HepG2 (cell line): ENCODE data around the gene RPS19. TPM values are rescaled to one million over a fixed set of nuclear protein-coding genes. Genes with fewer than 3 reads are reported as not detected.

Source experiments
- CCDC6 ChIP-seq: sonication (generic); formaldehyde crosslinking; IDR thresholded peaks from 2 replicates; pipeline ENCODE4 v1.8.1; 2022; ENCODE audit warnings: mild to moderate bottlenecking, missing genetic modification reagents, moderate library complexity
- DDIT3 ChIP-seq: sonication (generic); formaldehyde crosslinking; IDR thresholded peaks from 2 replicates; pipeline ENCODE4 v1.4.0; 2020; ENCODE audit warnings: mild to moderate bottlenecking, missing genetic modification reagents
- ETS1 ChIP-seq: sonication (generic); formaldehyde crosslinking; IDR thresholded peaks from 2 replicates; pipeline ENCODE4 v1.4.0; 2020; ENCODE audit warnings: missing genetic modification reagents
- HNRNPH1 ChIP-seq: fragments of 200-400 bp; formaldehyde crosslinking; optimal IDR thresholded peaks from 2 replicates; pipeline ENCODE3; 2017; ENCODE audit warnings: mild to moderate bottlenecking, low read depth, low read length
- KLF12 ChIP-seq: sonication (generic); formaldehyde crosslinking; IDR thresholded peaks from 2 replicates; pipeline ENCODE4 v1.4.0; 2020; ENCODE audit warnings: missing genetic modification reagents, borderline replicate concordance
- MAFK ChIP-seq, 2 experiments: IDR thresholded peaks in 1 of 2; conservative IDR thresholded peaks in 1 of 2; 2 replicates each; pipeline ENCODE4 v1.6.1; 2011; ENCODE audit warnings: improper control_type of control experiment in 2 of 2, low read length in 2 of 2
- NR2F6 ChIP-seq, 2 experiments: IDR thresholded peaks; 2 replicates each; pipeline ENCODE4 v1.6.1; 2016; ENCODE audit warnings: antibody characterized with exemption in 1 of 2, mild to moderate bottlenecking in 1 of 2
- RFX3 ChIP-seq: IDR thresholded peaks from 2 replicates; pipeline ENCODE4 v1.6.1; 2016; ENCODE audit warnings: missing biosample characterization, missing genetic modification reagents
- SMAD9 ChIP-seq: sonication (generic); formaldehyde crosslinking; IDR thresholded peaks from 2 replicates; pipeline ENCODE4 v1.5.1; 2020; ENCODE audit warnings: mild to moderate bottlenecking, missing genetic modification reagents
- TGIF2 ChIP-seq: IDR thresholded peaks from 2 replicates; pipeline ENCODE4 v1.6.1; 2016; ENCODE audit warnings: control low read depth, missing compliant biosample characterization
- THAP11 ChIP-seq: IDR thresholded peaks from 2 replicates; pipeline ENCODE4 v1.6.1; 2016; ENCODE audit warnings: missing biosample characterization, missing genetic modification reagents
- TRIM24 ChIP-seq: sonication (generic); formaldehyde crosslinking; IDR thresholded peaks from 2 replicates; pipeline ENCODE4 v1.8.0; 2022; ENCODE audit warnings: mild to moderate bottlenecking, missing genetic modification reagents
- ZFP36 ChIP-seq: fragments of 150-350 bp; IDR thresholded peaks from 2 replicates; pipeline ENCODE4 v1.6.1; 2018; ENCODE audit warnings: borderline replicate concordance, low read length, low read depth; ENCODE audit not compliant: partially characterized antibody
- ZMAT5 ChIP-seq: sonication (generic); formaldehyde crosslinking; IDR thresholded peaks from 2 replicates; pipeline ENCODE4 v1.5.0; 2020; ENCODE audit warnings: mild to moderate bottlenecking, low read depth, missing genetic modification reagents, borderline replicate concordance
- ZNF414 ChIP-seq: sonication (generic); formaldehyde crosslinking; IDR thresholded peaks from 2 replicates; pipeline ENCODE4 v1.5.0; 2020; ENCODE audit warnings: missing genetic modification reagents
- ZNF609 ChIP-seq: sonication (generic); formaldehyde crosslinking; IDR thresholded peaks from 2 replicates; pipeline ENCODE4 v1.4.0; 2020; ENCODE audit warnings: mild to moderate bottlenecking, missing genetic modification reagents, borderline replicate concordance
- ZNF674 ChIP-seq: sonication (generic); formaldehyde crosslinking; IDR thresholded peaks from 2 replicates; pipeline ENCODE4 v1.5.0; 2020; ENCODE audit warnings: low read depth, mild to moderate bottlenecking, missing genetic modification reagents
- polyA plus RNA-seq, 8 experiments: library from polyadenylated mRNA; depleted of rRNA in 3 of 8; stranded (reverse) in 7 of 8; unstranded in 1 of 8; fragments of >200 nt; fragmentation: Illumina TruSeq in 4 of 8; extraction: Trizol in 4 of 8; gene quantifications; 2 replicates each; pipeline versions ENCODE4 v1.2.1 to v1.2.3, GENCODE V29; 2011 to 2016; ENCODE audit warnings: low read depth in 4 of 8, missing spikeins in 1 of 8, mixed read lengths in 1 of 8; ENCODE audit not compliant: insufficient read depth in 1 of 8
- total RNA-seq, 5 experiments: library from RNA; depleted of rRNA; stranded (reverse); fragments of >200 nt; fragmentation: Illumina TruSeq; extraction: Trizol; gene quantifications; 2 replicates each; pipeline ENCODE4 v1.2.3, GENCODE V29; 2016; ENCODE audit warnings: low read depth in 1 of 5

RPS19 gene
- total and polyA plus RNA-seq, 2 of the 13 experiments (the other 11 are each of a cell fraction or from before 2014, with no cell fraction given): 1,983 to 4,758 TPM

- TF ChIP-seq KLF12 (CRISPR knock-in tag) (no peak), RFX3 (CRISPR knock-in tag) (0 out of 2 replicates have a peak, but pooled peaks have one; percentile 6), ETS1 (CRISPR knock-in tag) (no peak), MAFK (conservative IDR thresholded peaks at IDR 0.05 in 1 of 2, IDR thresholded peaks at IDR 0.05 in 1 of 2; ENCODE audit: low read length in 2 of 2) (no peak), CCDC6 (CRISPR knock-in tag) (no peak; the same call in 1 of the 2 replicates), ZNF609 (CRISPR knock-in tag) (0 out of 2 replicates have a peak, but pooled peaks have one; percentile 53), ZMAT5 (no peak), TGIF2 (CRISPR knock-in tag) (no peak), ZFP36 (no peak), DDIT3 (CRISPR knock-in tag) (no peak), NR2F6 (IDR thresholded peaks at IDR 0.05) (peak; percentile 18; the same call in 1 of the 2 replicates), NR2F6 (CRISPR knock-in tag; IDR thresholded peaks at IDR 0.05) (peak; percentile 37), SMAD9 (CRISPR knock-in tag) (no peak), ZNF674 (CRISPR knock-in tag) (no peak), HNRNPH1 (peak; percentile 94), THAP11 (peak; percentile 94), TRIM24 (CRISPR knock-in tag) (no peak), ZNF414 (CRISPR knock-in tag) (0 out of 2 replicates have a peak, but pooled peaks have one; percentile 27)
Observed at GRCh38 chr19:41859618-41860418, at the start of gene RPS19 (continued).
